Ascending aorta (tissue), 2 donors: ENCODE data around the gene KCNQ1. TPM values are rescaled to one million over a fixed set of nuclear protein-coding genes. Genes with fewer than 3 reads are reported as not detected.

Source experiments
- DNase-seq, 2 donors: peaks; one replicate each; pipeline ENCODE4 v3.0.0-alpha.2; 2019; ENCODE audit warnings: low spot score in 2 of 2
- H3K27ac ChIP-seq, 2 donors: fragments of 200-600 bp; sonication (generic); one replicate each; pipeline ENCODE4 v1.5.1; 2016 to 2017; ENCODE audit warnings: mild to moderate bottlenecking in 1 of 2
- H3K27me3 ChIP-seq: fragments of 200-600 bp; sonication (generic); one replicate; pipeline ENCODE4 v1.5.1; 2017
- H3K36me3 ChIP-seq, 2 donors: fragments of 200-600 bp; sonication (generic); one replicate each; pipeline ENCODE4 v1.5.1; 2016
- H3K4me1 ChIP-seq, 2 donors: fragments of 200-600 bp; sonication (generic); one replicate each; pipeline ENCODE4 v1.5.1; 2016 to 2017; ENCODE audit warnings: mild to moderate bottlenecking in 1 of 2
- H3K4me3 ChIP-seq, 2 donors: fragments of 200-600 bp; sonication (generic); one replicate each; pipeline ENCODE4 v1.5.1; 2016 to 2017; ENCODE audit warnings: mild to moderate bottlenecking in 1 of 2
- H3K9me3 ChIP-seq, 2 donors: fragments of 200-600 bp; sonication (generic); one replicate each; pipeline ENCODE4 v1.5.1; 2016
- intact Hi-C: fragments of 100-400 bp; cut with DNase I; formaldehyde crosslinking; loops from one replicate; pipeline ENCODE4 v1.15.1; 2023
- total RNA-seq: library from RNA; depleted of rRNA; stranded (reverse); fragments of >200 nt; gene quantifications from one replicate; pipeline ENCODE4 v1.1.0, GENCODE V29; 2016
- TF ChIP-seq, protein P1 (sequence below), 3 experiments: fragments of 200-600 bp in 2 of 3; fragments of 450-650 bp in 1 of 3; sonication (generic) in 2 of 3; IDR thresholded peaks; one replicate each; pipeline ENCODE4 v1.5.1; 2016 to 2019; ENCODE audit warnings: antibody characterized with exemption in 3 of 3, mild to moderate bottlenecking in 1 of 3, moderate library complexity in 1 of 3

KCNQ1 gene
- total RNA-seq, 1 donor from 2014 or later, result 2.3 TPM

DNA sequence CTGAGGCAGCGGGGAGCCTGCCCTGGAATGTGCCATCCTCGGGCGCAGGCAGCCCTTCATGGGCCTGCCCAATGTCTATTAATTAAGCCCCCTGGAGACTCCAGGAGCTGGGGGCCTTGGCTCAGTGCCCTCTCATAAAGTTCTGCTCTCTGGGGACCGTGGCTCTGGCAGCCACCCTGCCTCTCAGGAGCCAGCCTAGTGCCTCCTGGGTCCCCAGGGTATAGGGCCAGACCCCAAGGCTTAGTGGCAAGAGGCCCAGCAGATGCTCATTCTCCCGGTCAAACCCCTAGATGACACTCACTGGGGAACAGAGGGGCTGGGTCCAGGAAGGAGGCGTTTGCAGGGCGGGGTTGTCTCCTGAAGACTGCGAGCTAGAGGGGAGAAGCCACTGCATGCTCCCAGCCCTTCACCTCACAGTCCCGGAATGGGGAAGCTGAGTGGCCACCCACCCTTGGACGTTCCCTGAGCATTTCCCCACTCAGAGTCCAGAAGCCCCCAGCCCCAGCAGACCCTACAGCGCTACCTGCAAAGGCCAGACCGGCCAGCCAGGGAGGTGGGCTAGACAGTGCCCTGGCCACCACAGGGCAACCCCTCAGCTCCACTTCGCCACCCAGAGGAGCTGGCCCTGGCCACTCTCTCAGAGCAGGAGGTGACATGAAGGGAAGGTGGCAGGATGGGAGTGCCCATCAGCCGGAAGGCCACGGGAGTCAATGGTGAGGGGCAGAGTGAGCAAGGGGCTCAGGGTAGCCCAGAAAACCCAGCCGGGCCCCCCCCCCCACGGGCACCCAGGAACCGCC lies 357.8 kb downstream of the KCNQ1 start:
- H3K36me3 ChIP-seq, result no peaks in the 10 kb centered on the region
- no peak overlapping the region for H3K27ac ChIP-seq
- H3K9me3 ChIP-seq, result no peaks in the 10 kb centered on the region
- intact Hi-C loops, result no loop called here
- no peak overlapping the region for H3K4me3 ChIP-seq
- TF ChIP-seq, protein P1, sequence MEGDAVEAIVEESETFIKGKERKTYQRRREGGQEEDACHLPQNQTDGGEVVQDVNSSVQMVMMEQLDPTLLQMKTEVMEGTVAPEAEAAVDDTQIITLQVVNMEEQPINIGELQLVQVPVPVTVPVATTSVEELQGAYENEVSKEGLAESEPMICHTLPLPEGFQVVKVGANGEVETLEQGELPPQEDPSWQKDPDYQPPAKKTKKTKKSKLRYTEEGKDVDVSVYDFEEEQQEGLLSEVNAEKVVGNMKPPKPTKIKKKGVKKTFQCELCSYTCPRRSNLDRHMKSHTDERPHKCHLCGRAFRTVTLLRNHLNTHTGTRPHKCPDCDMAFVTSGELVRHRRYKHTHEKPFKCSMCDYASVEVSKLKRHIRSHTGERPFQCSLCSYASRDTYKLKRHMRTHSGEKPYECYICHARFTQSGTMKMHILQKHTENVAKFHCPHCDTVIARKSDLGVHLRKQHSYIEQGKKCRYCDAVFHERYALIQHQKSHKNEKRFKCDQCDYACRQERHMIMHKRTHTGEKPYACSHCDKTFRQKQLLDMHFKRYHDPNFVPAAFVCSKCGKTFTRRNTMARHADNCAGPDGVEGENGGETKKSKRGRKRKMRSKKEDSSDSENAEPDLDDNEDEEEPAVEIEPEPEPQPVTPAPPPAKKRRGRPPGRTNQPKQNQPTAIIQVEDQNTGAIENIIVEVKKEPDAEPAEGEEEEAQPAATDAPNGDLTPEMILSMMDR (IDR thresholded peaks at IDR 0.05), result no peak
- DNase-seq, result peak; percentile 4 to 51
- H3K27me3 ChIP-seq, result no peaks in the 10 kb centered on the region
- peaks cover 0 to 6% of the 10 kb centered on the region in 2 donors for H3K4me1 ChIP-seq

- TF ChIP-seq, protein P1 (IDR thresholded peaks at IDR 0.05), result no peak
- H3K36me3 ChIP-seq, result no peaks in the 10 kb centered on the region
- H3K27me3 ChIP-seq, result no peaks in the 10 kb centered on the region
- peaks cover 0 to 13% of the 10 kb centered on the region in 2 donors for H3K4me1 ChIP-seq
- DNase-seq, result peak; percentile 6 to 54
- H3K9me3 ChIP-seq, result no peaks in the 10 kb centered on the region
- no peak overlapping the region for H3K27ac ChIP-seq
- intact Hi-C loops, result no loop called here
- H3K4me3 ChIP-seq, result no peak overlapping the region
Measured at GRCh38 chr11:2803186-2804091, 358.6 kb downstream of the KCNQ1 start.

- no peaks in the 10 kb centered on the region for H3K36me3 ChIP-seq
- peaks cover 0 to 13% of the 10 kb centered on the region in 2 donors for H3K4me1 ChIP-seq
- intact Hi-C loops, result no loop called here
- peak in 1 of 2 donors; percentile 40 for DNase-seq
- H3K4me3 ChIP-seq, result no peak overlapping the region
- no peaks in the 10 kb centered on the region for H3K27me3 ChIP-seq
- no peak overlapping the region for H3K27ac ChIP-seq
- TF ChIP-seq, protein P1 (IDR thresholded peaks at IDR 0.05), result no peak
- no peaks in the 10 kb centered on the region for H3K9me3 ChIP-seq
Measured at GRCh38 chr11:2804189-2804588, 359.4 kb downstream of the KCNQ1 start.

- no peak overlapping the region for H3K4me3 ChIP-seq
- no peaks in the 10 kb centered on the region for H3K9me3 ChIP-seq
- no peak overlapping the region for H3K27ac ChIP-seq
- no peaks in the 10 kb centered on the region for H3K36me3 ChIP-seq
- intact Hi-C loops, result no loop called here
- TF ChIP-seq, protein P1 (IDR thresholded peaks at IDR 0.05), result no peak
- peaks cover 0 to 13% of the 10 kb centered on the region in 2 donors for H3K4me1 ChIP-seq
- peak; percentile 6 to 61 for DNase-seq
- H3K27me3 ChIP-seq, result no peaks in the 10 kb centered on the region
Measured at GRCh38 chr11:2804701-2805387, 360.0 kb downstream of the KCNQ1 start.

GRCh38 chr11:2805388-2806056 lies 360.7 kb downstream of the KCNQ1 start:
- Histone ChIP-seq H3K27me3 (no peaks in the 10 kb centered on the region), H3K4me3 (no peak overlapping the region), H3K36me3 (no peaks in the 10 kb centered on the region), H3K27ac (no peak overlapping the region), H3K4me1 (peaks cover 0 to 13% of the 10 kb centered on the region in 2 donors), H3K9me3 (no peaks in the 10 kb centered on the region)
- TF ChIP-seq, protein P1 (IDR thresholded peaks at IDR 0.05), result no peak
- intact Hi-C loops, result no loop called here
- DNase-seq, result no peak
